Hepatocyte (in vitro differentiated cells): ENCODE data around the gene XKR7. TPM values are rescaled to one million over a fixed set of nuclear protein-coding genes. Genes with fewer than 3 reads are reported as not detected.

Experiments
- DNase-seq: peaks from one replicate; pipeline ENCODE4 v3.0.0-alpha.2; 2016; ENCODE audit warnings: low spot score
- H2AFZ ChIP-seq: fragments of 200-600 bp; sonication (generic); 2 replicates; pipeline ENCODE4 v1.6.0; 2016; ENCODE audit warnings: antibody characterized with exemption, mild to moderate bottlenecking
- H3K27ac ChIP-seq: fragments of 200-600 bp; sonication (generic); 2 replicates; pipeline ENCODE4 v1.5.1; 2016; ENCODE audit warnings: mild to moderate bottlenecking
- H3K27me3 ChIP-seq: fragments of 200-600 bp; sonication (generic); 2 replicates; pipeline ENCODE4 v1.6.1; 2016
- H3K36me3 ChIP-seq: fragments of 200-600 bp; sonication (generic); replicated peaks from 2 replicates; pipeline ENCODE4 v1.5.1; 2016; ENCODE audit warnings: low read depth; ENCODE audit not compliant: insufficient read depth
- H3K4me1 ChIP-seq: fragments of 200-600 bp; sonication (generic); 2 replicates; pipeline ENCODE4 v1.5.1; 2016; ENCODE audit warnings: mild to moderate bottlenecking, moderate library complexity; ENCODE audit not compliant: insufficient read depth
- H3K4me2 ChIP-seq: fragments of 200-600 bp; sonication (generic); 2 replicates; pipeline ENCODE4 v1.6.0; 2016
- H3K4me3 ChIP-seq: fragments of 200-600 bp; sonication (generic); 2 replicates; pipeline ENCODE4 v1.5.1; 2016; ENCODE audit warnings: mild to moderate bottlenecking
- H3K79me2 ChIP-seq: fragments of 200-600 bp; sonication (generic); 2 replicates; pipeline ENCODE4 v1.6.0; 2017; ENCODE audit warnings: mild to moderate bottlenecking
- H3K9me2 ChIP-seq: fragments of 200-600 bp; sonication (generic); replicated peaks from 2 replicates; pipeline ENCODE4 v1.6.0; 2017; ENCODE audit warnings: mild to moderate bottlenecking; ENCODE audit not compliant: insufficient read depth
- H3K9me3 ChIP-seq: fragments of 200-600 bp; sonication (generic); 2 replicates; pipeline ENCODE4 v1.5.1; 2016; ENCODE audit warnings: low read depth, mild to moderate bottlenecking
- H4K20me1 ChIP-seq: fragments of 200-600 bp; sonication (generic); 2 replicates; pipeline ENCODE4 v1.6.0; 2016; ENCODE audit warnings: mild to moderate bottlenecking; ENCODE audit not compliant: insufficient read depth, poor library complexity, severe bottlenecking
- CTCF ChIP-seq: fragments of 200-600 bp; sonication (generic); IDR thresholded peaks from 2 replicates; pipeline ENCODE4 v1.5.1; 2016; ENCODE audit warnings: antibody characterized with exemption, mild to moderate bottlenecking; ENCODE audit not compliant: poor library complexity
- EZH2 ChIP-seq: fragments of 200-600 bp; sonication (generic); IDR thresholded peaks from 2 replicates; pipeline ENCODE4 v1.6.1; 2016; ENCODE audit warnings: antibody characterized with exemption, mild to moderate bottlenecking, borderline replicate concordance
- EZH2phosphoT487 ChIP-seq: fragments of 200-600 bp; sonication (generic); IDR thresholded peaks from one replicate; pipeline ENCODE4 v1.6.1; 2018; ENCODE audit warnings: antibody characterized with exemption, mild to moderate bottlenecking, low read depth, moderate library complexity; ENCODE audit not compliant: unreplicated experiment, severe bottlenecking
- WGBS: methylation state at CpG from one replicate; pipeline ENCODE4 v1.1.6; 2016; ENCODE audit warnings: low lambda C conversion rate; ENCODE audit errors: missing lambda C conversion rate; 5-methylcytosine and 5-hydroxymethylcytosine counted together
- polyA plus RNA-seq: library from polyadenylated mRNA; unstranded; fragments of >200 nt; fragmentation: Nextera tagmentation; extraction: Ambion mirVana; gene quantifications from 2 replicates; pipeline ENCODE4 v1.2.1, GENCODE V29; 2016
- total RNA-seq: library from RNA; depleted of rRNA; stranded (reverse); fragments of >200 nt; gene quantifications from 2 replicates; pipeline ENCODE4 v1.2.3, GENCODE V29; 2014

The XKR7 gene
- total RNA-seq, result 0.12 and 0.37 TPM in 2 replicates
- polyA plus RNA-seq, result not detected in 2 replicates

- no peak for DNase-seq
- no peaks in the 10 kb centered on the region for H3K36me3 ChIP-seq
- TF ChIP-seq CTCF, result no peak
- TF ChIP-seq EZH2, result no peak
- TF ChIP-seq EZH2phosphoT487, result no peak
- H3K4me2 ChIP-seq, result peak within 1 kb of the TSS; percentile 77
- peaks cover 3% of the 10 kb centered on the region for H3K4me1 ChIP-seq
- H3K27ac ChIP-seq, result no peak within 1 kb of the TSS
- H2AFZ ChIP-seq, result no peak within 1 kb of the TSS
- H3K79me2 ChIP-seq, result no peaks in the 10 kb centered on the region
- no peaks in the 10 kb centered on the region for H4K20me1 ChIP-seq
- H3K27me3 ChIP-seq, result peaks cover 80% of the 10 kb centered on the region
- 4% methylated on average over 4 of the region's 38 CpGs for WGBS
- H3K9me2 ChIP-seq, result no peaks in the 10 kb centered on the region
- H3K4me3 ChIP-seq, result no peak within 1 kb of the TSS
- no peaks in the 10 kb centered on the region for H3K9me3 ChIP-seq
These were observed at the start of gene XKR7 for GRCh38 chr20:31967830-31968249. Gene XKR7 (plus strand): TSS chr20:31968151. CDS start chr20:31968176, 25 bp downstream.

DNA sequence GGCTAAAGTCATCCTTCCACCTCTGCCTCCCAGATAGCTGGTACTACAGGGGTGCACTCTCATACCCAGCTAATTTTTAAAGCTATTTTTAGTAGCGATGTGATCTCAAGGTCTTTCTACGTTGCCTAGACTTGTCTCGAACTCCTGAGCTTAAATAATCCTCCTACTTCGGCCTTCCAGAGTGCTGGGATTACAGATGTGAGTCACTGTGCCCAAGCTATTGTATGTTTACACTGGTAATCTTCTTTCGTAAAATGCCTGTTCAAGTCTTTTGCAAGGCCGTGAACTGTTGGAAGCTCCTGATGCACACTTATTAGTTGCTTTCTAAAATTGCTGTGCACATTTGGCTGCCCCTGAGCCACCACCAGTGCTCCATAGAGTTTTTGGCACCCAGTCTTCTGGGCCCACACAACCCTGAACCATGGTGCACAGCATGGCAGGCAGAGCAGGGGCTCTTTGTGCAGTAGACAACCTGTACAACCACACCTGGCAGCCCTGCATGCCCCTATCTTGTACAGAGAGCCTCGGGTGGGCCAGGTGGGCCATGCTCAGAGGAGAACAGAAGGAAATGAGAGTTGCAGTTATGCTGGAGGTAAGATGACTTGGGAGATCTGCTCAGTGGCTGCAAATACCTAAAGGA lies 49.4 kb upstream of the XKR7 start:
- no peaks in the 10 kb centered on the region for H3K79me2 ChIP-seq
- peak overlapping the region; percentile 60 for H3K27ac ChIP-seq
- H3K4me2 ChIP-seq, result peak overlapping the region; percentile 63
- 42% methylated on average over 7 of the region's 7 CpGs for WGBS
- no peaks in the 10 kb centered on the region for H3K36me3 ChIP-seq
- TF ChIP-seq EZH2 (no peak), CTCF (no peak), EZH2phosphoT487 (no peak)
- H3K9me2 ChIP-seq, result no peaks in the 10 kb centered on the region
- peak; percentile 54 for DNase-seq
- H3K27me3 ChIP-seq, result no peaks in the 10 kb centered on the region
- no peak overlapping the region for H2AFZ ChIP-seq
- H4K20me1 ChIP-seq, result no peaks in the 10 kb centered on the region
- H3K9me3 ChIP-seq, result no peaks in the 10 kb centered on the region
- peaks cover 21% of the 10 kb centered on the region for H3K4me1 ChIP-seq
- no peak overlapping the region for H3K4me3 ChIP-seq

DNA sequence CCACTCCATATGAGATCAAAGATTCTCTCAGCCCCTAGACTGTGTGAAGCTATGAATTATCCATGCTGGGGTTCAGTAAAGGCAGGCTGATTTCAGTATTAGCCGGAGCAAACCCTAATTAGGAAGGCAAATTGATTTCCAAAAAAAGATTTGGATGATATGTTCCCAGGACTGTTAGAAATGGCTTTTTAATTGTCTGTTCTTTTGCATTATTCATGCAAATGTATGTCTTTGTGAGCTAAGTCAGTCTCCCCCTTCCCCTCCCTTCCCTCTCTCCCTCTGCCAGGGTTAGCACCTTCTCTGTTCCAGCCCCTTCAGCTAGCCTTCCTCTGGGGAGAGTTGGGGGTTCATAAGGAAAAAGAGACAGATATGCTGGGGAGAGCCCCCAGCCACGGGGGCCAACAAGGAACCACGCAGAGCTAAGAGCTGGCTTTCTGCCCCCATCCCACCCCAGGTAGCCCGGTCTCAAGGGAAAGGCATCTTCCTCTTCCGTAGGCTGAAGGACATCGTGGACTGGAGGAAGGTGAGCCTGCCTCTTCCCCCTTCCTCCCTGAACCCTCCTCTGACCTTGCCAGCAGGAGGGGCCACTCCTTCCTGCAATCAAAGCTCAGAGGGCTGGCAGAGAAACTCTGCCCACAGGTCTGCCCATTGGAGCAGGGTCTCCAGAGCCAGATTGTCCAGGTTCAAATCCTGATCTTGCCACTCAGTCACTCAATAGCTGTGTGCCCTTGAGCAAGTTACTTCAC lies 48.4 kb upstream of the XKR7 start:
- Histone ChIP-seq H3K4me1 (peaks cover 15% of the 10 kb centered on the region), H3K9me2 (no peaks in the 10 kb centered on the region), H3K27ac (no peak overlapping the region), H3K27me3 (no peaks in the 10 kb centered on the region), H3K36me3 (no peaks in the 10 kb centered on the region), H4K20me1 (no peaks in the 10 kb centered on the region), H2AFZ (no peak overlapping the region), H3K9me3 (no peaks in the 10 kb centered on the region), H3K79me2 (no peaks in the 10 kb centered on the region), H3K4me3 (no peak overlapping the region), H3K4me2 (no peak overlapping the region)
- 70% methylated on average over 6 of the region's 6 CpGs for WGBS
- no peak for DNase-seq
- TF ChIP-seq CTCF, result no peak
- TF ChIP-seq EZH2phosphoT487, result no peak
- TF ChIP-seq EZH2, result no peak
